Urinary bladder (tissue), 4 donors: ENCODE data around the gene CAPN6. TPM values are rescaled to one million over a fixed set of nuclear protein-coding genes. Genes with fewer than 3 reads are reported as not detected.

ENCODE experiments used
- DNase-seq: peaks from one replicate; pipeline ENCODE4 v3.0.0-alpha.2; 2015; ENCODE audit errors: extremely low spot score
- H3K27ac ChIP-seq: one replicate; pipeline ENCODE4 v1.5.1; 2013; ENCODE audit warnings: low read depth, mild to moderate bottlenecking, moderate library complexity
- H3K36me3 ChIP-seq: one replicate; pipeline ENCODE4 v1.6.1; 2013; ENCODE audit warnings: mild to moderate bottlenecking, moderate library complexity; ENCODE audit not compliant: insufficient read depth
- H3K4me1 ChIP-seq: one replicate; pipeline ENCODE4 v1.6.1; 2013; ENCODE audit warnings: mild to moderate bottlenecking, moderate library complexity; ENCODE audit not compliant: insufficient read depth
- H3K4me3 ChIP-seq: one replicate; pipeline ENCODE4 v1.5.1; 2013; ENCODE audit warnings: low read depth, low read length
- WGBS: extraction: QIAGEN DNeasy Blood & Tissue Kit; methylation state at CpG from one replicate; pipeline ENCODE4 v1.1.7; 2013; 5-methylcytosine and 5-hydroxymethylcytosine counted together
- polyA plus RNA-seq: library from polyadenylated mRNA; stranded (reverse); fragments of 200-250 nt; gene quantifications from one replicate; pipeline ENCODE4 v1.2.3, GENCODE V29; 2013
- total RNA-seq: library from RNA; depleted of rRNA; stranded (reverse); fragments of >200 nt; gene quantifications from one replicate; pipeline ENCODE4 v1.2.3, GENCODE V29; 2014
- donor health status: healthy with polysubstance abuse.
- donor health status: healthy.

CAPN6 gene
- total and polyA plus RNA-seq, 2 donors, result 0.54 to 52.4 TPM

DNA sequence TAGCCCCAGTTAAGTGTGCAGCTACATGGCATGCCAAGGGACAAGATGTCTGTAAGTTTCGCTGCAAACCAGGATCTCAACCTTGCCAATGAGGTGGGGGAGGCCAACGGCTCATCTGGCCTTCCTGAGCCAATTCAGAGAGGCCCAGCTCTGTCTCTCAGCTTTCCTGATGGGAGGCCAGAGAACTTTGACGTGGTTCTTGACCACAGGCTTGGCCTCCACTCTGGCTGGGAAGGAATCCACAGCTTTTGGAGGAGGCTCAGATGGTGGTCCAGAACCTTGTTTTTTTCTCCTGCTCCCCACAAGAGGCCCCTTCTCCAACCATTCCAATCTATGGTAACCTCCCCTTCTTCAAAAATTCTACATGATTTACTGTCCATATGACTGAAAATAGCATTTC, 9.8 kb downstream of the CAPN6 start:
- no peaks in the 10 kb centered on the region for H3K4me1 ChIP-seq
- DNase-seq, result no peak
- H3K27ac ChIP-seq, result no peak overlapping the region
- 89% methylated on average over 3 of the region's 3 CpGs for WGBS
- H3K4me3 ChIP-seq, result no peak overlapping the region
- H3K36me3 ChIP-seq, result no peaks in the 10 kb centered on the region

DNA sequence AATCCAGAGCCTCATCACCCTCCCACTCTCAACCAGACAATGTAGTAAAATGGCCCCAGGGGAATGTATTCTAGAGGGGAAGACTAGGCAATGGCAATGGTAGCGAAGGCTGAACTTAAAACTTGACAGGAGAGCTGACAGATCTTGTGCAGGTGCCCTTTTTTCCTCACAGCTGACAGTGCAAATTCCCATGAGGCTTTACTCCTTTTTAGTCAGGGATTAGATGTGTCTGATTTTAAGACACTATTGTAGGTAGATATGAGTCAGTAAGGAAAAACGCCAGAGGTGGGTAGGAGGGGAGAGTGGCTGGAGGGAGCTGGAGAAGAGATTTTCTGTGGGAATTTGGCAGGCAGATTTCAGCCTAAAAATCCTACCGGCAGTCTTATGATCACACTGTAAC, 10.7 kb downstream of the CAPN6 start:
- Histone ChIP-seq H3K4me1 (no peaks in the 10 kb centered on the region), H3K27ac (no peak overlapping the region), H3K4me3 (no peak overlapping the region), H3K36me3 (no peaks in the 10 kb centered on the region)
- WGBS, result 59% methylated on average over 3 of the region's 3 CpGs
- DNase-seq, result no peak

DNA sequence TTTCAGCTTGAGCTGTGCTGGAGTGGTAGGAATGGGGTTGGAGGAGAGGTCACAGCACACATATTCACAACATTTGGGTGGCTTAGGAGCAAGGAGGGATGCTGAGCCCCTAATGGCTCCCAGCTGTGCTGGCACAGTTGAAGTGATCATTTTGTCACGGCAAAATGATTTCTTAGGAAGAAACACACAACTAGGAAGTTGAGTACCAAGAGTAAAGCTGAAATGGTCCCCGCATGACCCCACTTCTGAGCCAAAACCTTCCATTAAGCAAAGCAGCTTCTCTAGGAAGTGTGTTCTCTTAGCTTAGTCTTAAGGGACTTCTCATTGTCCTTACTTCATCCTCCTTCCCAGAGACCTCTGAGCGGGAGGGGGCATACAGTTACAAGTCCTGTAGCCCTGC, 12.6 kb downstream of the CAPN6 start:
- H3K4me3 ChIP-seq, result no peak overlapping the region
- no peak for DNase-seq
- no peaks in the 10 kb centered on the region for H3K4me1 ChIP-seq
- no peak overlapping the region for H3K27ac ChIP-seq
- H3K36me3 ChIP-seq, result no peaks in the 10 kb centered on the region
- 63% methylated on average over 3 of the region's 3 CpGs for WGBS

DNA sequence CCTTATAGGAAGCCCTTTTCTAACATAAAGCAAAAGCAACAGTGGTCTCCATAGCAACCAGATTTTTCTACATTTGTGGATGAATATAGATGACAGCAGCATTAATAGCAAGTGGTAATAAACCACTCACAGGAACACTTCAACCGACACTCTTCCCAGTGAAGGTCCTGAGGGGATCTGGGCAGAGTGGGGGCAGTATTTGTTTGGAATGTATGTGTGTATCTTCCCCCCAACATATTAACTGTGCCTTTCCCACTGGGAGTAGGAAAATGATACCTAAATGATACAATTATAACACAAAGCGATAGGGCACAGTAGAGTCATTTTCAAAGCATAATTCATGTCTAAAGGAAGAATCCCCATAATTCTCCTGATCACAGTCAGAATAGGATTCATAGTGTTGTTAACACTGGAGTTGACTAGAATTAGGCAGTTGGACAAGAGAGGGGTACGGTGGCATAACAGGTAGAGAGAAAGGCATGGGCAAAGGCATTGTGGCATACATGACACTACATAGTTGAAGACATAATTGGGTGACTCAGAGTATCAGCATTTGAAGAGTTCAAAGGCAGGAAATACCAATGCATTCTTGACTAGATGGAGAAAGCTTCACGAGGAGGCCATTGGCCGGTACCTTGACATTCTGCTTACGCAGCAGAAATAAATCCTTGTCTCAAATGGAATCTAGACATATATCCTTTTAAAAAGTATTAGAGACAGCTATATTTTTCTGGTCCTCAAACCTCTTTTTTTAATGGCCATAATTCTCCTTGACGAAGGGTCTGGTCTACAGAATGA, 15.2 kb downstream of the CAPN6 start:
- WGBS, result 83% methylated on average over 7 of the region's 7 CpGs
- Histone ChIP-seq H3K36me3 (no peaks in the 10 kb centered on the region), H3K27ac (no peak overlapping the region), H3K4me1 (no peaks in the 10 kb centered on the region), H3K4me3 (no peak overlapping the region)
- no peak for DNase-seq

DNA sequence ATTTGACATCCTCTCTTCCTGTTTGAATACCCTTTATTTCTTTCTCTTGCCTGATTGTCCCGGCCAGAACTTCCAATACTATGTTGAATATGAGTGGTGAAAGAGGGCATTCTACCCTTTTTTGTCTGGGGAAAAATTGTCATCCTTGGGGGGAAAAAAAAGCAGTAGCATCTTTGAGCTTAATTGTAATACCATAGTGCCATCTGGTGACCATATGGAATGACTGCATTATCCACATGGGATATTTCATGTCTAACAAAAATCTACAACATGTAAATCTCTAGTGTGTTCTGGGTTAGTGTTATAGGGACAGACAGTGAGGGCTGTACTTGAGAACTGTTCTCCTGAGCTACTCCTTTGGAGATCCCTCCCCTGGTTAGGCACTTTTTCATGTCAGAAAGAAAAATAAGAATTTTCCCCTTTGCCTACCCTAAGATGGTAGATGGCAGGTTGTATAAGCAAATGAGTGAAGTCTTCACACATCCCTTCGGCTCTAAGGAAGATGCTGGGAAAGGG, 26.0 kb downstream of the CAPN6 start:
- Histone ChIP-seq H3K4me1 (no peaks in the 10 kb centered on the region), H3K4me3 (no peak overlapping the region), H3K27ac (no peak overlapping the region), H3K36me3 (no peaks in the 10 kb centered on the region)
- no peak for DNase-seq
- 52% methylated on average over 2 of the region's 2 CpGs for WGBS

DNA sequence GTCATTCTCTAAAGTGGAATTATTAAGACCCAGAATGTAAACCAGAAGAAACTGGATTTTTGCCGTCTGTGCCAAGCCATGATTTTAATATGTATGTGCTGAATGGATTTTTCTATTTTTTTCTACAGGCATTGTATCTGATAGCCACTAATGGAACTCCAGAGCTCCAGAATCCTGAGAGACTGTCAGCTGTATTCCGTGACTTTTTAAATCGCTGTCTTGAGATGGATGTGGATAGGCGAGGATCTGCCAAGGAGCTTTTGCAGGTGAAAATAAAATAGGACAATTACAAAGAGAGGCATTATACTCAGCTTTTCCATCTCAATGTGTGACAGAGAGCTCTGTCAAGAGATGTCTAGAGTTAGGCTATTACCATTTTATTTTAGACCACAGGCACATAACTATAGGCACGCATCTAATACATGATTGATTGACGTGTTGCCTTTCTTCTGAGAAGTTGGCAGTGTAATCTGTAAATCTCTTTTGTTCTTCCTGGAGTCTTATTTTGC, 53.9 kb downstream of the CAPN6 start:
- 94% methylated on average over 6 of the region's 6 CpGs for WGBS
- Histone ChIP-seq H3K27ac (no peak overlapping the region), H3K36me3 (no peaks in the 10 kb centered on the region), H3K4me3 (no peak overlapping the region), H3K4me1 (no peaks in the 10 kb centered on the region)
- no peak for DNase-seq

DNA sequence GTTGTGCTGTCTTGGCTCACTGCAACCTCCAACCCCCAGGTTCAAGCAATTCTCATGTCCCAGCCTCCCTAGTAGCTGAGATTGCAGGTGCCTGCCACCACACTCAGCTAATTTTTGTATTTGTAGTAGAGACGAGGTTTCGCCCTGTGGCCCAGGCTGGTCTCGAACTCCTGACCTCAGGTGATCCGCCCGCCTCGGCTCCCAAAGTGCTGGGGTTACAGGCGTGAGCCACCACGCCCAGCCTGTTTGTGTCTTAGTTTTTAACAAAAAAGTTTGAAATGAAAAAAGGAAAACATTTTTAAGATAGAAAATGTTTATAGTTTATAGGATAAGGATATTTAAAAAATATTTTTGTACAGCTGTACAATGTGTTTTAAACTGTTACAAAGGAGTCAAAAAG, 62.4 kb downstream of the CAPN6 start:
- H3K4me1 ChIP-seq, result no peaks in the 10 kb centered on the region
- WGBS, result 96% methylated on average over 8 of the region's 8 CpGs
- no peak overlapping the region for H3K4me3 ChIP-seq

DNA sequence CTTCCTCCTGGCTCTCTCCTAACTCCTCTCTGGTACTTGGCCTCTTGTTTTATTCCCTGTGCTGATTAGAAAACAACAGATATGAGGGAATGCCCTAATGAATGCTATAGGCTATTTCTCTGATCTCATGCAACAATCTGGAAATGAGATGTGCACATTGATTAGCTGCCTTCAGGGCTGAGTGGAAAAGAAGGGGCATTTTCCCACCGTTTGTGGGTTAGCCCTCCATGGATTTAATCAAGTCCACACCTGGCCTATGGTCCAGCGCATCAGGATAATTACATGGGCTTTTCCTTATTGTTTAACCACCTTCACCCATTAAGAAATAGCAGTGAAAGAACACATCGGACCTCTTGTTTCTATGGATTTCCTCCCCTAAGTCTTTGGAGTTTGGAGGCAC, 70.0 kb downstream of the CAPN6 start:
- H3K4me1 ChIP-seq, result no peaks in the 10 kb centered on the region
- no peak overlapping the region for H3K4me3 ChIP-seq
- H3K36me3 ChIP-seq, result no peaks in the 10 kb centered on the region
- no peak for DNase-seq
- WGBS, result 73% methylated on average over 3 of the region's 3 CpGs
- H3K27ac ChIP-seq, result no peak overlapping the region

More for the DNA sequence above, 62.4 kb downstream of the CAPN6 start:
- Histone ChIP-seq H3K27ac (no peak overlapping the region), H3K36me3 (no peaks in the 10 kb centered on the region)
- DNase-seq, result no peak

DNA sequence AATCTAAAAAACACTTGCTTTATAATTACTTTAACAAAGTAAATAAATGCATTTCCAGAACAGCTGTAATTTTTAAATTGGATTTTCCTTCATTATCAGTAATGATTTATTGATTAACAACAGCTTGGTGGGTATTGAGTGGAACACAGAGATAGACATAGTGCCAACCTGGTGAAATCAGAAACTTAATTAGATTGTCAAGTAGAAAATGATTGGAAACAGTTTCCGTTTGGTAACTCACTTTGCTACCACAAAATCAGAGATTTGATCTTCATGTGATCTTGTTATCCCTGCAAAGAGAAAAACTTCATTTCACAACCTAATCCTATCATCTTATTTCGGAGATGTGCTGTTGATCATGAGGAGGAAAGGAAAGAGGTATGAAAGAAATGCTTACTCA, 70.8 kb downstream of the CAPN6 start:
- Histone ChIP-seq H3K27ac (no peak overlapping the region), H3K4me1 (no peaks in the 10 kb centered on the region), H3K36me3 (no peaks in the 10 kb centered on the region), H3K4me3 (no peak overlapping the region)
- WGBS, result 84% methylated on average over 2 of the region's 2 CpGs
- DNase-seq, result no peak

Other genes with a start within 250 kb of the CAPN6 start
- gene PAK3, start 174.3 kb downstream of the CAPN6 start, total RNA-seq, result 6.9 TPM
- gene PAK3, start 174.3 kb downstream of the CAPN6 start, polyA plus RNA-seq, result 0.33 TPM
- 9.6 TPM for gene DCX, start 141.7 kb upstream of the CAPN6 start, total RNA-seq
- 0.04 TPM for gene DCX, start 141.7 kb upstream of the CAPN6 start, polyA plus RNA-seq
- 0.37 TPM for gene SERTM2, start 241.2 kb upstream of the CAPN6 start, total RNA-seq
- 0.16 TPM for gene SERTM2, start 241.2 kb upstream of the CAPN6 start, polyA plus RNA-seq